Fibroblast of skin of right quadriceps (primary cell): ENCODE measurements around the gene CASP9.

ENCODE experiments used
- DNase-seq: peaks from one replicate; pipeline ENCODE4 v3.0.0-alpha.2; 2013

CASP9 gene

DNA sequence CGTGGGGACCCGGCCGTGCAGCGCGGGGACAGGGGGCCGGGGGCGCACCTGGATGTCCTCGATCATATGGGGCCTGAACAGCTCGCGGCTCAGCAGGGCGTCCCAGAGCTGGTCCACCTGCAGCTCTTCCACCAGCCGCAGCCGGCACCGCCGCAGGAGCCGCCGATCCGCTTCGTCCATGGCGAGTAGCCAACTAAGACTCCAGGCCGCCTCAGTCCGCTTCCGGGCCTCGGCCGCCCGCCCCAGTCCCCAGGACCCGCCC, at the start of gene CASP9:
CASP9 (minus strand) TSS at position 195 of the 262 bp plus-strand sequence; CDS start at position 180, 15 bp downstream.
- DNase-seq: no peak

DNA sequence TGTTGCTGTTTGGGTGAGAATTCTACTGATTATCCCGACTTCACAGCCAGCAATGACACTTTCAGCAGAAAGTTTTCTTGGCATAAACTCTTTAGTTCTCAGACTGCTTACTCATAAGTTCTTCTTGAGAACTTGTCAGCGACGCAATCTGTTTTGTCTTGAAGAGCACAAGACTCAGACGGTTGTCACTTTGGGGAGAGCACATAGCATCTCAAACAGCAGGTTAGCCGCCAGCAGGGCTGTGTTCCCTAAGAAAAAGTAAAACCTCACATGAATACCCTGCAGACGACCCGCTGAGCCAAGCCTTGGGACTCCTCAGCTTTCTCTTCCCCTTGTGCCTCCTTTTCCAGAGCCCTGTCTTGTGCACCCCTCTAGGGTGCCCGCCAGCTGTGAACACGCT, 49.5 kb upstream of the CASP9 start:
- DNase-seq: no peak

DNA sequence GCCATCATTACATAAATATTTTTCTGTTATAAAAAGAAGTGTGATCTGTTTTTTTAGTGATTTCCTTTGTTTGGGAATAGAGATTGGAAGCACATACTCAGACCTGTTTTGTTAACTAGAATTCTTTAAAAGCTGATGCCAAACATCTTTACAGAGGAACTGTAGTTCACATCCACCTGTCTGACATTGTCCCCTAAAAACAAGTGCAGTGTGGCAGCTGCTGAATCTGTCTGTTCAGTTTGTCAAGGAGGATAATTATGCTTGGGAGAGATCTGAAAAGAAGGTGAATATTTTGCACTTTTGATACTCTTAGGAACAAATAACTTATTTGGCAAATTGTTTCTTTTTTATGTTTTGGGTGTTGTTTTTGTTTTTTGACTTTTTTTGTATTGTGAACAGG, 47.3 kb upstream of the CASP9 start:
- DNase-seq: no peak

DNA sequence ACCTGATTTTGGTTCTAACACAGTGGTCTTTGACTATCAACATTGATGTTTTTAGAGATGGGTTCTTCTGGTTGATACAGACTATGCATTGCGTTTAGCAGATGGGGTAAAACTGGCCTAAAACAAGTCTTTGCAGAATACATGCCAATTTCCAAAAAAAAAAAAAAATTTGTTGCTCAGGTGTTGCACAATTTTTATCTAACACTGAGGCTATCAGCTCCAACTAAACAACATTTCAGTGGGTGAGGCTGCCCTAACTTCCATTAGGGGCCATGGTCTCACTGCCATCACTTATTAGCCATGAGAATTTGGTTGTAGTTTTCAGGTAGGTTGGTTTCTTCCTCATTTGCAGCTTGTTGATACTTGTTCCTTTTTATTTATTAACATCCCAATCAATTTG, 46.8 kb upstream of the CASP9 start:
- DNase-seq: no peak

DNA sequence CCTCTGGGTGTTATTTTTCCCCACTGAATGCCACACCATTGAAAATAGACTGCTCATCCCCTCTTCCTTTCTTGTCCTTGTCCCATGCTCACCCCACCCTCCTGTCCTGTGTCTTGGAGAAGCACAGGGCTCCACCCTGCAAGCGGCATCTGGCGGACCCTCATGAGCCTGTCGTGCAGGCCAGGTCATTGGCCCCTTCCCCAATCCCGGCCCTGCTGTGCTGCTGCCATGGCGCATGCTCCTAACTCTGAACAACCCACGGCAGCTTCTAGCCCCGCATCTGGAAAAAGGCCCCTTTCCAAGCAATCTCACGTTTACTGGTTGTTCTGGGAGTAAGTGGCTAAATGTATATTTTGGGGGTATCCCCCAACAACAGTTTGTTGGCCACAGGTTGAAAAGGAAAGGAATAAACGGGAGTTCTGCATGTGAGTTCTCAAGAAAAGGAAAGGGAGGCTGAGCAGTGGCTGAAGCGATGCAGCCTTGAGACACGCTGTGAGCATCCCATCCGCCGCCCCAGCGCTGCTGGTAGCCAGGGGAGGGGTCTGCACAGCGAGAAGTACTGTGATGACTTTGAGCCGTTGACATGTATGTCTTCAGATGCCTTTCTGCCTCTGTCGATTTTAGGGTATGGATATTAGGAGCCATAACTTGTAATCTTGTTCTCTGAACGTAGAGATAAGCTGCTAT, 44.5 kb upstream of the CASP9 start:
- DNase-seq: no peak

DNA sequence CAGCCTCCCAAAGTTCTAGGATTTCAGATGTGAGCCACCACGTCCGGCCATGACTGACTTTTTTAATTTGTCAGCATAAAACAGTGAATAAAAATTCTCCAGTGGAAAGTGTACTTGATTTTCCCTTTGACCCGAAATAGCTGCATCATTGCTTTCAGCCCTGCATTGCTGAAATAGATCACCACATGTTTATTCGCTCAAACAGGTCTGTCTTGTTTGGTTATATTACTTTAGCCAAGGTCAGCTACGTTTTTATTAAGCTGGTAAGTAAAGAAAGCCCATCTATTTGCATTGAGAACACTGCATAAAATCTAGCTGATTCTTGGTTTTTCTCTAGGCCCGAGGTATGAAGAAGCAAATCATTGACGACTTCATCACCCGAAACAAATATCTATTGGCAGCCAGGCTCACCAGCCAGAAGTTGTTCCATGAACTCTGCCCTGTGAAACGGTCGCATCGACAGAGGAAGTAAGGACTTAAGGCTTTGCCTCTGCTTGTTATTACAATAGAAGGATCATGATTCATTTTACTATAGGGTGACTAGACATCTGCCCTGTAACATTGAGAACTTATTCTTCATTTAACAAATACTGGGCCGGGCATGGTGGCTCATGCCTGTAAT, 35.3 kb upstream of the CASP9 start:
- no peak for DNase-seq

DNA sequence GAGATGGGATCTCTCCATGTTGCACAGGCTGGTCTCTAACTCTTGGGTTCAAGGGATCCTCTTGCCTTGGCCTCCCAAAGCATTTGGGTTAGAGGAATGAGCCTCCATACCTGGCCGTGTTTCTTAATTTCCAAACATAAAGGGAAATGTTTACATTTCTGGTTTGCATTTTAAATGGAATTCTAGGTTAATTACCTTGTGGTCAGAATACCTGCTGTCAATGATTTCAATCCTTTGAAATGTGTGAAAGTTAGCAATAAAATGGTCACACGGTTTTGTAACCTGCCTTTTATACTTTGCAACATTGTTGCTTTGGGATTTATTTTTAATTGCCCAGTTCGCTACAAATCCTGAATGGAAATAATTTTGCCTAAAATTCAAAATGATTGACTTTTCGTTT, 34.5 kb upstream of the CASP9 start:
- DNase-seq: no peak

DNA sequence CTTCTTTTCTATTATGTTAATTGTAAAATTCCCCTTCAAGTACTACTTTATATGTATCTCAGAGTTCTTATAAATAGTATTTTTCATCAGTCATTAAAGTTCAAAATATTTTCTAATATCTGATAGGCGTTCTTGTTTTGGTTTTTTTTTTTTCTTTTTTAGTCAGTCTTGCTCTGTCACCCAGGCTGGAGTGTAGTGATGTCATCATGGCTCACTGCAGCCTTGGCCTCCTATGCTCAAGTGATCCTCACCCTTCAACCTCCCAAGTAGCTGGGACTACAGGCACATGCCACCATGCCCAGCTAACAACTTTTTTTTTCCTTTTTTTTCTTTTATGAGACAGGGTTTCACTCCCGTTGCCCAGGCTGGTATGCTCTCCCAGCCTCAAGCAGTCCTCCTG, 33.6 kb upstream of the CASP9 start:
- DNase-seq: no peak

DNA sequence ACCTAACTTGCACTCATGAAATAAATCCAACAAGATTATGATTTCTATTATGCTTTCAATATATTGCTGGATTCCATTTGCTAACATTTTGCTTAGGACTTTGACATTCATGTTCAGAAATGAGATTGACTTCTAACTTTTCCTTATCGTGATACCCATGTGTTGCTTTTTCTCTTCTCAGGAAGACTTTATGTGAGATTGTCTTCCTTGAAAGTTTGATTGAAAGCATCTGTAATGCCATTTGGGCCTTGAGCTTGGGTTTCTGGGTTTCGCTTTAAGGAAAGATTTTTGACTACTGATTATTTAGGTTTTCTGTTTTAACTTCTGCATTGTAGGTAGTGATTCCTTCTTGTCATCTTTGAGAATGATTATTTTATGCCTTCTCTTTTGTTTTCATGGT, 33.0 kb upstream of the CASP9 start:
- no peak for DNase-seq

DNA sequence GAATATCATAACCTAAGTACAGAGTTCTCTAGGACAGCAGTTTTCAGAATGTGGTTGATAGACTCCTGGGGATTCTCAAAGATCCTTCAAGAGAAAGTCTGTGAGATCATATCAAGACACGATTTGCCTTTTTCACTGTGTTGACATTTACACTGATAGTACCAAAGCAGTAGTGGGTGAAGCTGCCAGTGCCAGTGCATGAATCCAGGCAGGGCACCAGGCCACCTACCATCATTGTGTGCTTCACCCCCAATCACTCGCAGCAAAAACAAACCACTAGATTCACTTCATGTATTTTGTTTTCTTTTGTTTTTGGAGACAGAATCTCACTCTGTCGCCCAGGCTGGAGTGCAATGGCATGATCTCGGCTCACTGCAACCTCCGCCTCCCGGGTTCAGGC, 26.6 kb upstream of the CASP9 start:
- DNase-seq: no peak

DNA sequence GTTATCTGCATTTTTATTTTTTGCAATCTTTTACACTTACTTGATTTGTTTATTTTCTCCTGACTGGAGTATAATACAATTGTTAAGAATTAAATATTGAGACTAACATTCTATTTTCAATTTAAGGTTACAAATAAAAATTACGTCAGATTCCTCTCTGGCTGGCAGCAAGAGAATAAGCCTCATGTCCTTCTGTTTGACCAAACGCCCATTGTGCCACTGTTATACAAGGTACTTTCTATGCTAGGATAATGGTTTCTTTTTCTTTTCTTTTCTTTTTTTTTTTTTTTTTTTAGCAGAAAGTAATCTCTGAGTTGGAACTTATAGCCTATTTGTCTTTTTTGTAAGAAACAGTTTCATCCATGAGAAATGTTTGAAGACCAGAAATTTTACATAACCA, 22.6 kb upstream of the CASP9 start:
- DNase-seq: no peak

DNA sequence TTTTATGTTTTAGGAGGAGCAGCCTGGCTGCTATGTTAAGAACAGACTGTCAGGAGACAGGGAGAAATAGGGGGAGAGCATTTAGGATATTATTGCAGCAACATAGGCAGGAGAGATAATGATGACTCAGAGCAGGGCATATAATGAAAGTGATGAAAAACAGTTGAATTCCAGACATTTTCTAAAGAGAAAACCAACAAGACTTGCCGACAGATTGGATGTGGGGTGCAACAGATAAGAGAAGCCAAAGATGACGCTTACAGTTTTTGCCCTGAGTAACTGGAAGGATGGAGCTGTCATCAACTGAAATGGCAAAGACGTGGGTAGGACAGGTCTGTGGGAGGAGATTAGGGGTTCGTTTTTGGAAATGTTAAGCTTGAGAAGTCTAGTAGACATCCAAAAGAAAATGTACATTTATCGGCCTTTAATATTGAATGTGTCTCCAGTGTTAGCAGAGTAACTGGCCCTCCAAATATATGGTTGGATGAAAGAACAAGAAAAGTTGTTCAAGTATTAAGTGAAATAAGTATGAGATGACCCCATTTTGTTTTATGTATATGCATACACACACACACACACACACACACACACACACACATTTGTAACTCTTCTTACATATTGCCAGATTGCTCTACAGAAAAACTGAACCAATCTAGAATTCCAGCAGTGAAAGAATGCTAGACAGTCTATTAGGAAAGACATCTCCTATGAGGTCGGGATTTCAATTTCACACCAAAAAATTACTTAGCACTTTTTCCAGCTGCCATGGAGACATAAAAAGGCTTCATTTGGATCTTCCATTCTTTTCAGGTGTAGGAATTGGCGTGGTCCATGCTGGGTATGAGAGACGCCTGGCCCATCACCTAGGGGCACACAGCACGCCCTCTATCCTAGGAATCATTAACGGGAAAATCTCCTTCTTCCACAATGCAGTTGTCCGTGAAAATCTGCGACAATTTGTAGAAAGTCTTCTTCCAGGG, 19.9 kb upstream of the CASP9 start:
- peak; percentile 72 for DNase-seq

DNA sequence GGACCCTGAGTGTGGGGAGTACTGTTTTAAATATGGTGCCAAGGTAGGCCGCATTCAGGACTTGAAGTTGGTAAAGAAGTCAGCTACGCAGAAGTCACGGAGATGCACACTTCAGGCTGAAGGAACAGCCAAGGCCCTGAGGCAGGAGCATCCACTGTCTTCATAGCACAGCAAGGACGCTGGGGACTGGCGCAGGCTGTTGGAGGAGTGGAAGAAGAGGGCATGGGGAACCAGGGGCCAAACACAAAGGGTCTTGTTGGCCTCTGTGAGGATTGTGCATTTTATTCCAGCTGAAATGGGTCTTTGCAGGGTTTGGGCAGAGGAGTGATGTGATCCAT, 19.2 kb upstream of the CASP9 start:
- no peak for DNase-seq

DNA sequence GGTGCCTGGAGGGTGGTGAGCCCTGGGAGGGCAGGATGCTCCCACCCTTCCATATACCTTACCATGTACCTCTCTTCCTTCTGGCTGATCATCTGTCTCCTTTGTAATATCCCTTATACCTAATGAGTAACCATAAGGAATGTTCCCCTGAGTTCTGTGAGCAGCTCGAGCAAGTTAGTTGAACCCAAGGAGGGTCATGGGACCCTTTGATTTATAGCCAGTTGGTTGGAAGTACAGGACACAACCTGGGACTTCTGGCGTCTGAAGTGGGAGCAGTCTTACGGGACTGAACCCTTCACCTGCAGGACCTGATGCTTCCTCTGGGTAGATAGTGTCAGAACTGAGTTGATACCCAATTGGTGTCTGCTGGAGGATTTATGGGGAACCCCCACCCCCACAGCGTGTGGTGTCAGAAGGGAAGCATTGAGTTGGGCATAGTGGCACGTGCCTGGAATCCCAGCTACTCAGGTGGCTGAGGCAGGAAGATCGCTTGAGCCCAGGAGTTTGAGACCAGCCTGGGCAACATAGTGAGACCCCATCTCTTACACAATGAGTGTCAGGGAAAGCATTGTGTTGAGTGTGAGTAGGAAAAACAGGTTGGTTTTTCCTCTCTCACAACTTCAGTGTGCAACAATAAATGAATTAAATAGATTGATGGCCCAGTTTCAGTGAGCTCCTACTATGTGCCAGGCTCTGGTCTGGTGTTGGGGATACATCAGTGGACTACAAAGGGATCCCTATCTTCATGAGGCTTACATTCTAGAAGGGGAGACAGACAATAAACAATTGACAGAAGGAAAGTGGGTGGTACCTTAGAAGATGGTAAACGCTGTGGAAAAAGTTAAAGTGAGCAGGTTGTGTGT, 18.6 kb upstream of the CASP9 start:
- DNase-seq: no peak

DNA sequence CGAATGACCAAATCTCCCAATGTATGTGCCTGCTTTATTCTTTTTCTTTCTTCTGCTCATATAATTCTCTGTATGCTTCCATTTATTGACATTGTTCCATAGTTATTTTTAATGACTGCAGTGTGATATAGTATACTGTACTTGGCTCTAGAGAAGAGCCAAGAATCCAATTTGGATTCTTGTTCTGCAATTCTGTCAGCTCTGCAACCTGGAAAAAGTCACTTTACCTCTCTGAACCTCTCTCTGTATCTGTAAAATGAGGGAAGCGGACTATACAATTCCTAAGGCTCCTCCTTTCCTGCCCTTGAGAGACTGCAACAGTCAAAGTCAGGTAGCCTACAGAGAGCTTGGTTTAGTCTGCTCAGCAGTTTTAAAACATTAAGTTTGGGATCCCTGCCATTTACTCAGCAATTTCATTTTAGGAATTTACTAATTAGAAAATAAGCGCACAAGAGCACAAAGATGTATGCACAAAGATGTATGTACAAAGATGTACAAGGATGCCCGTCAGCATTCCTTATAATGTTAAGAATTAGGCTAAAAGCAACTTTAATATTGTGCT, 17.3 kb upstream of the CASP9 start:
- DNase-seq: no peak

DNA sequence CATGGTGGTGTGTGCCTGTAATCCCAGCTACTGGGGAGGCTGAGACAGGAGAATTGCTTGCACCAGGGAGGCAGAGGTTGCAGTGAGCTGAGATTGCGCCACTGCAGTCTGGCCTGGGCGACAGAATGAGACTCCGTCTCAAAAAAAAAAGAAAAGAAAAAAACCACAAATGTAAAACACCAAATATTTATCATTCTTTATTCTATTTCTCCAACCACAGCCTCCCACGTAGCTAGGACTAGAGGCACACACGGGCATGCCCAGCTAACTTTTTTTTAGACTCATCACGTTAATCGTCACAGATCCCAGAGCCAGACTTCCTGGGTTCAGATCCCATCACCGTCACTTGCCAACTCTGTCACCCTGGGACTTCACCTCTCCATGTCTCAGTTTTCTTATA, 16.2 kb upstream of the CASP9 start:
- peak; percentile 62 for DNase-seq

DNA sequence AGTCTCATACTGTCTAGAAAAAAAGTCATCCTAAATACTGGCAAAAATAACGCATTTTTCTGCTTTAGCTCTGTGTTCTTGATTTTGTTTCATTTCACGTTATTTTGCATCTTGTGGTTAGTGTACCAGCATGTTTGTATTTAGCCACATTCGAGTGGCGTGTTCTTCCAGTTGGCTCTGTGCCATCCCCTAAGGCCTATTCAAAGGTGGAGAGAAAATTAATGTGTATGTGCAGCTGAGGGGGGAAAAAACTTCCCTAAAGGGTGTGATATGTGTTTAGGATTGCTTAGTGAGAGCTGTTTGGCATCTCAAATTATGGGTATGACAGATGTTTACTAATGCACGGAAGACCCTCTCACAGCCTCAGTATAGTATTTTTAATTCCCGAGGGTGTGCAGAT, 14.8 kb upstream of the CASP9 start:
- DNase-seq: no peak

DNA sequence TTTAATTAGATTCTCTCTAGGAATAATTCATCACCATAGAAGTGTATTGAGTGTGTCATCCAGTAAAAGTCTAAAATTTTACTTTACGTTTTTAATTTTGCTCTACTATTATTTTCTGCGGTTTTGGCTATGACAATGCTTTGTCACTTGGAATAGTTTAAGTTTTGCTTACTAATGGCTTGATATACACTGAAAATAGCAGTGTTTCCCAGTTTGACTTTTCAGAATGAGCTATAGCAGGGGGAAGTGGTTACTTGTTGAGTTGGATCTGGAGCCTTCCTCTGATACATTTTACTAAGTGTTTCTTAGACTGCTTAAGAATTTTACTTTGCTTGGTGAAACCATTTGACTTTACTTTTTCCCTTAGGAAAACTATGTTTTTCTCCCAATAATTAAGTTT, 7.7 kb upstream of the CASP9 start:
- DNase-seq: no peak

DNA sequence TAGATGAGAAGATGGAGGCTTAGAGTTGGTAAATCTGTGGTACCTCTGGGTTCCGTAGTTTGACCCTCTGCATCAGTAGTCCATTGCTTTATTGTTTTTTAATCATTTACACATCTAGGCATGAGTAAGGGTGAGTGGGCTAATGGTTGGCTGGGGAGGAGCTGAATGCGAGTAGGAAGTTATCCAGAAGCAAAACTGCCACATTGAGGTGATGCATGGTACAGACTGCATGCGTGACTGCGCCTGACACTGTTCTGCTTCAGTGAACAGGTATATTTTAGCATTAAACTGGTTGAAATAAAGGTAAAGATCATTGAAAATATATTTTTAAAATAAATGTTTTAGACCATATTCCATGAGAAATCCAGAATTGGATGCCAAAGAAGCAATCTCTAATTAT, 7.0 kb upstream of the CASP9 start:
- DNase-seq: no peak

DNA sequence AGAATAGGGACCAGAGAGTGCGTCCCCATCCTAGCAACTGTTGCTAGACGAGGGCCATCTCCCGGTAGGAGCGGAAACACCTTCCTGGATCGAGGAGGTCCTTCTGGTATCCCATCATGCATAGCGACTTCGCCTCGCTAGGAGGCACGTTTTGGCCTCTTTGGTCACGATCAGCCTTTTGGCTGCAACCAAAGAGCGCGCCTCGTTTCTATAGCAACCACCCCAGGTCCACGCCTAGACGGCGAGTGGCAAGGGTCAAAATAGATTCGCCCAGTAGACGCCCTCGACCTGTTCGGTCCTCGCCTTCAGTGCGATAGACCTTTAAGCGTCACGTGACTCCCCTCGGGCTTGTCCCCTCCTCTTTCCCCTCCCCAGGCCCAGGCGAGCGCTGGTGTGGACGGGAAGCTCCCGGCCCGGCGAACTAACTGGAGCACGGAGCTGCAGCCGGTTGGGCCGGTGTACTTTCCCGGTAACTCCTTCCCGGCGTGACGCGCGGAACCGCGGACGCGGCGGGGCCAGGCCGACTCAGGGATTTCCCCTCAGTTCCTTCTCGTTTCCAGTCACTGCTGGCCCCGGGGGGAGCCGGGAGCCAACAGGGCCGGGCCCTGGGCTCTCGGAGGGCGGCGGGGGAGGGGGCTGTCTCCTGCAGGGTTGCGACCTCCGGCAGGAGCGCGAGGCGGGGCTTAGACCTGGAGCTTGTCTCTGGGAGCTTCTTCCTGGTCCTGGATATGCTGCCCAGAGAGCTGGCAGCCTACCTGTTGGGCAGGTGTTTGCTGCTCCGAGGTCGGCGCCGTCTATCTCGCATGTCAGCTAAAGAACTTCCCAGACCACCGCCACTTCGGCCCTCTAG, 2.7 kb upstream of the CASP9 start, which contains the start of gene DNAJC16:
DNAJC16 (plus strand) TSS at position 359 of the 850 bp plus-strand sequence. CDS start 2,258 bp downstream, outside the sequence.
- DNase-seq: peak; percentile 100

DNA sequence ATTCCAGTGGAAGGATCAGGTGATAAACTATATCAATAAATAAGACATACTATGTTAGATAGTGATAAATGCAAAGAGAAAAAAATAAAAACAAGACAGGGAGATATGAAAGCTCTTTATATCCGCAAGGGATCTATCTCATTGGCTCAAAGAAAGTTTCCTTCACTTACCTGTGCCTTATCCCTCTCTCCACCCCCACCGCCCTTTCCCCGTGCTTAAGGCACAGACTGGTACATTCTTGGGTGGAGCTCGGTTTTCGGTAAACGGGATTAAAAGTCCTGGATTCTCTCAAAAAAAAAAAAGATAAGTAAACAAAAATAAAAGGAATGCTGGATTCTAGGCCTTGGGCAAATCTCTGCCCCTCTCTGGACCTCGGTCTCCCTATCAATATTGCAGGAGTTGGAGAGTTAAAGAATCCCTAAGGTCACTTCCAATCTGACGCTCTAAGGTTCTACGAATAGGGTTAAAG, 2.0 kb upstream of the CASP9 start:
- no peak for DNase-seq
